GM19240 (cell line): ENCODE results near the gene TIPARP.
"Not testable (repeated sequence)": the region's sequence is repeated elsewhere in the genome, so short reads cannot be mapped to it uniquely, and the experiment has no call there.

Experiments
- DNase-seq: peaks from one replicate; pipeline ENCODE4 v3.0.0; 2011; ENCODE audit warnings: low spot score; ENCODE audit not compliant: insufficient read length

TIPARP gene

DNA sequence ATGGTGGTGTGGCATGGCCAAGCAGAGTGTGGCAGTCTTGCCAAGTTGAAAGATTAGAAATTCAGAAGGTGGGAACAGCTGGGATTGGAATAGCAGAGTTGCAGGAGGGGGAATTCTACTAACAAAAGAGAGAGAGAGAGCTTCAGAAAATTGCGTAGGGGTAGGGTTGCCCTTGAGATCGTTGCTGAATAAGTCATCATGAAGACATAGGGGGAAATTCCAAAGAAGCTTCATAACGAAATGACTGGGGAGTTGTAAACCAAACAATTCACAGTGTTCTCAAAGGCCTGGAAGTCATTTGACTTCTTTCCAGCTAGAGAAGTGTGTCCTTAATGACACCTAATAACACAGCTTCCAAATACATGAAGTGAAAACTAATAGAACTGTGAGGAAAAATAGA, 26.3 kb upstream of the TIPARP start:
- no peak for DNase-seq

DNA sequence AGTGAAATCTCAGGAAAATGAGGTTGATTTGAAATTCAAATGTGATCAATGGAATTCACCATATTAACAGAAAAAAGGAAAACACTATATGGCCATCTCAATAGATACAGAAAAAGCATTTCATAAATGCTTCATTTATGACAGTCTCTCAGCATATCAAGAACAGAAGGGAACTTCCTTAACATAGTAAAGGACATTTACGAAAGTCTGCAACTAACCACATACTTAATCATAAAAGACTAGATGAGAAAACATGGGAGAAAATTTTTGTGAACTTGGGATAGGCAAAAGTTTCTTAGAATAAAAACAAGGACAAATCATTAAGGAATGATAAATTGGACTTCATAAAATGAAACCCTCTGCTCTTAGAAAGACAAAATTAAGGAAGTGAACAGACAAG, 24.7 kb upstream of the TIPARP start:
- DNase-seq: no peak

DNA sequence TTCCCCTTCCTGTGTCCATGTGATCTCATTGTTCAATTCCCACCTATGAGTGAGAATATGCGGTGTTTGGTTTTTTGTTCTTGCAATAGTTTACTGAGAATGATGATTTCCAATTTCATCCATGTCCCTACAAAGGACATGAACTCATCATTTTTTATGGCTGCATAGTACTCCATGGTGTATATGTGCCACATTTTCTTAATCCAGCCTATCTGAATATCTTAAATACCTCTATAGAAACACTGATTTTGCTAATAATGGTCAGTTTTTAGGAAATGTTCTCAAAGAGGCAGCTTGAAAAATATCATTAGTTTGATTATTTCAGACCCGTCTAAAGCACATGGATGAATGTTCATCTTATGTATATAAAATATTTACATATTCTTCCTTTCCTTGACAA, 21.7 kb upstream of the TIPARP start:
- not testable (repeated sequence) for DNase-seq

DNA sequence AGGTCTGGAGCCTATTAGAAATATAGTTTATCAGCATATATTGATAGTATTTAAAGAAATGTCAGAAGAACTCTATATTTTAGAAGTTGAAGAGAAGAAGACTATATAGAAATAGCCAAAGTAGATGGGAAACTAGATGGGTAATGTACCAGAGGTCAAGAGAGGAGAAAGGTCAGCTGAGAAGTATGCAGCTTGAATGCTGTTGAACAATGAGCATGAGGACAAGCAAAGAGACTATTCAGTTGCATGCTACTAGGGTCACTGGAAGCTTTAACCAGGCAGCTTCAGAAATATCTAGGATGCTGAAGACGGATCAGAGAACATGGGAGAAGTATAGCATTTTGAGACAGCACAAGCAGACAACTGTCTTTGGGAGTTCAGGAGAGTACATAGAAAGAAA, 19.6 kb upstream of the TIPARP start:
- DNase-seq: no peak

DNA sequence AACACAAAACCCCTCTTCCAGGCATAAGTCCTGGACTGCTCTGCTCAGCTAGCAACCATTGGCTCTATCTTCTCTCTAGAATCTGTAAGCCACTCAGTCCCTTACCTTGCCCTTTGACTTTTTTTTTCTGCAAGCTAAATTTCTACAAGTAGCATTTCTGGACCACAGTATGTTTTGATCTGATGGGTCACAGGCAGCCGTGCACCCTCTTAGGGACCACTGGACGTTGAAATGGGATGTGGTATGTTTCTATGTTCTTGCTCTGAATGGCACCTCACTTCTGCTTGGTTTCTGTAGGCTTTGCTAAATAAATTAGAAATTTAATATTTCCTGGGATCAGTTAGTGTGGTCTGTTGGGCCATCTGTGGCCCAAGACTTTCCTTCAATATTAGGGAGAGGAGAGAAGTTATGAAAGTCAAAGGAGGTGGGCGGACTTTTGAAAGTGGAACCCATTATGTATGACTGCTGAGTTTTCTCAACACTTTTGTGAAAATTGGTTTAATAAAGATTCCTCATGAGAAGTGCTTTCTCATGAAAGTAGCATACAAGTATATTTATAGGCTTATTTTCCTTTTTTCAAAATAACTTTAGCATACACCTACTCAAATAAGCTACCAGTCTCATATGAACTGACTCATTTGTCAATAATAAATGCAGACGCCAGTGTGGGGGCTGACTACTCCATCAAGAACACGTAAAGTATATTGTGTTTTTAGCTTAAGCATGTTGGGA, 18.4 kb upstream of the TIPARP start:
- DNase-seq: no peak

DNA sequence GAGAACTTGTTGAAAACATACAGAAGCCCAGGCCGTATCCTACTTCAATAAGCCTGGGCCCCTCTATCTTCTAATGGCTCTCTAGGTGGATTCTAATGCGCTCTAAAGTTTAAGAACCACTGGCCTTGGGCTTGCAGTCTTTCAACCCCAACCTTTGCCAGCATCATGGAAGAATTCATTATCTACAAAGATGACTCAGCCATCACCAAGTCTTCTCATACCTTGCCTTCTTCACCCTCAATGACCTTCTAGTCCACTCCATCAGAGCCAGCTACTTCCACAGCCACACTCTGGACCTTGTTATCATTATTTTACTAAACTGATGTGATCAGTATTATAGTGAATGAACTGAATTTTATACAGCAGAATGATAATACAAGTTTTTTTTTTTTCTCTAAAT, 16.9 kb upstream of the TIPARP start:
- DNase-seq: no peak

DNA sequence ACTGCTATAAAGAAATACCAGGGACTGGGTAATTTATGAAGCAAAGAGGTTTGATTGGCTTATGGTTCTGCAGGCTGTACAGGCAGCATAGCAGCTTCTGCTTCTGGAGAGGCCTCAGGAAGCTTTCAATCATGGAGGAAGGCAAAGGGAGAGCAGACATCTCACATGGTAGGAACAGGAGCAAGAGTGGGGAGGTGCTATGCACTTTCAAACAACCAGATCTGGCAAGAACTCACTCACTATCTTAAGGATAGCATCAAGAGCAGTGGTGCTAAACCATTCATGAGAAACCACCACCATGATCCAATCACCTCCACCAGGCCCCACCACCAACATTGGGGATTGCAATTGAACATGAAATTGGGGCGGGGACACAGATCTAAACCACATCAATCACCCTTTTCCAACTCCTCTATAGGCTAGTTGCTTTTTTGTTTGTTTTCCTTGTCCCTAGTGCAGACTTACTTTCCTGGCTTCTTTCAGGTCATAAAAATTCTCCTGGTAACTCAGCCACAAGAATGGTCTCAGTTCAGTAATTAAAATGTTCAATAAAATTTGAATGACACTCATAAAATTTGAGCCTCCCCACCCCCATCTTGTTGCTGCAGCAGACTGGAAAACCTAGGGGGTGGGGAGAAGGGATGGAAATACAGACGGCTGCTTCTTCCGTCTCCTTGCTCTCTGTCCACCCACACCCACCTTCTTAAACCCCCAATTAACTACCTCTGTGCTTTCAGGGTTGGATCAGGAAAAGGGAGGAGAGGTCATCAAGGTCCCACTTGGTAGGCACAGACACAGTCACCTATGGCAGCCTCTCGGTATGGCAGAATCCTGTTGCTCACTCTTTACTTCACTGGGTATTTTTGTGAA, 16.3 kb upstream of the TIPARP start:
- no peak for DNase-seq

DNA sequence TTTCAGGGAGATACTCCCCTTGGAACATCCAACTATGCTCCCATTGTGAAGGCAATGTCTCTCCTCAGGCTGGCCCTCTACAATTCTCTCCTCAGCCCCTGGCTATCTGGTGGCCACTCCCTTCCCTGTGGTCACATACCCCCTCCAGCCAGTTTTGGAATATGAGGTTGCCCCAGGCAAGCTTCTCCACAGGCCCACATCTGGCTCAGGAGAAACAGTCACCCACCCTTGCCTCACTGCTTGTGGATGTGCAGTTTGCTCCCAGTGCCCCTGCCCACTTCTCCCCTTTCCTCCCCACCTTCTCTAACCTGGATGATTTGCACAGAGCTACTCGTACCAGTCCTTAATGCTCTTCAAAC, 15.7 kb upstream of the TIPARP start:
- DNase-seq: no peak

DNA sequence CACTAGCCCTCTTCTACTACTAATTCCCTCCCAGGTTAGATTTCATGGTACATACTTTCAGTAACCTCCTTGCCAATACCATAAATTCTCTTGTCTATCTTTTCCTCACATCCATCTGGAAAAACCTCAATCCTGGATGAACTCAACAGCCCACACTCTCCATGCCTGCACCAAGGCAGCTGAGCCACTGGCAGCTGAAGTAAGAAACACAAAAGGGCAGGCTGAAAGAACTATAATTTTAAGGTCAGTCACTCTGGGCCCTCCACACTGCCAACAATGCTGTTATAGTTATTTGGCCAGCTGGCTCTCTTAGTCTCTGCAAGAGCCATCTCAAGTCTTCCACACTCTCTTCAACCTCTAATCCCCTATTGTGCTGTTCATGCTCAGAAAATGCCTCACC, 15.1 kb upstream of the TIPARP start:
- DNase-seq: no peak

DNA sequence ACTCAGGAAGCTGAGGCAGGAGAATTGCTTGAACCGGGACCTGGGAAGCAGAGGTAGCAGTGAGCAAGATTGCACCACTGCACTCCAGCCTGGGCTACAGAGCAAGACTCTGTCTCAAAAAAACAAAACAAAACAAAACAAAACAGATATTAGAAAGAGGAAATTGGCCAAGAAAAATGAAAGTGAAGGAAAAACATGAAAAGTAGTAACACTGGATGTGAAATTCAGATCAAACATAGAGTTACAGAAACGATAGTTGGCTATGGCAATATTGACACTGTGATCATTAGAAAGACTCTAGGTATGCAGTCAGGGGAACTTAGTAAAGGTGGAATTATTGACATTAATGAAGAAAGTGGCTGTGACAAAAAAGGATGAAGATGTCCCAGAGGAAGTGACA, 13.2 kb upstream of the TIPARP start:
- DNase-seq: no peak

DNA sequence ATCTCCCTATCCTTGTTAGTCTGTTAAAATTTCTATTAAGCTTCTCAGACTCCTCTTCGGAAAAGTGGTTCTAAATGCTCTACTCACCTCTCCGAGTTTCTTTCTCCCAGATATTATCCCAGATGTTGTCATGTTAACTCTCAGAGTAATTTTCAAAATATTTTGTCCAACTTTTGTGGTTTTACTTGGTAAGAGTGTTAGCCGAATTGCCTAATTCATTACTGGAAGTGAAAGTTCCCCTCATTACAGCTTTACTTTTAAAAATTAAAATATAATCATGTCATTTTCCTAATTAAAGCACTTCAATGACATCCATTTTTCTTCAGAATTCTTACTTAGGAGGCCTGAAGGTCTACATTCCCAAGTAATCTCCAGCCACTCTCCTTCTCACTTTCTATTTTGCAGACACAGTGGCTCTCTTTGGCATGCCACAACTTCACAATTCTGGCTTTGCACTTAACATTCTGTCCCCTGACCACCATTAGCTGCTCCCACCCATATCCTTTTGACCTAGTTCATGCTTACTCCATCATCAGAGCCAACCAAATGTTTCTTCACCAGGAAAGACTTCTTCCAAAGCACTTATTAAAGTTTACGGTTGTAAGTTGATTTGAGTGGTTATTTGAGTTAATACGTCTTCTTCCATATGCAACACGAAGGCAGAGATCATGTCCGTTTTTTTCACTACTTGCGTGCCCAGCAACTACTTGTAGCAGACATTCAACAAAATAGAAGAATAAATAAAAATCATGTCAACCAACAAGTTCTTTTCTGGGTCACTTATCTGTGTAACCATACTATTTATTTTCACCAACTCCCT, 10.2 kb upstream of the TIPARP start:
- no peak for DNase-seq

DNA sequence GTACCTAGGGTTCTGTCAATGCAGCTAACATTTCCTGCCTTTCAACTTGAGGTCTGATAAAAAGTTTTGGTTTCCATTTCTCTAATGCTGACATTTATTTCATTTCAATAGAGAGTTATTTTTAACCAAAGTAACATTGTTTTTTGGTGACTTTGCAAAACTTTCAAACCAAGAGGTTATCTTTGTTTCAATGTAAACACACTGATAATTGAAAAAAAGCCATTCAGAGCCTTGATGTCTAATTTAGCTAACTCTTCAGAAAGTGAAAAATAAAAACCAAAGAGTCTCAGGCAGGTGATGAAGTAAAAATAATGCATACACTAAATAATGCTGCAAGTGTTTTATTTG, 9.6 kb upstream of the TIPARP start:
- no peak for DNase-seq

DNA sequence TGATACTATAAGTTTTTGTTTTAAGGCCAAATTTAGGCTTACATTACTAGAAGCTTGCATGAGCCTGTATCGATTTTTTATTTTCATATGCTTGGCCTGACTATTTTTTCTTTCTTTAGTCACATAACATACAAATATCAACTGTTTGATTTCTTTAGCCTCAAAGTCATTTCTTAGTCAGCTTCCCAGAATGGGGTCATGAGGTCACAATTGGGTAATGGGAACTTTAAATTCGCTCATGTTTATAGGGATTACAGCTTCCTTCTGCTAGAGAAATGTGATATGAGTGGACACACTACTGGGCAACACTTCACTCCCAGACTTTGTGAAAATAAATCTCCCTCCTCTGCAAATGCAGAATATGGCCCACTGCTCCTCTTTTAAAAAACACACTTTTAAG, 9.1 kb upstream of the TIPARP start:
- DNase-seq: no peak

DNA sequence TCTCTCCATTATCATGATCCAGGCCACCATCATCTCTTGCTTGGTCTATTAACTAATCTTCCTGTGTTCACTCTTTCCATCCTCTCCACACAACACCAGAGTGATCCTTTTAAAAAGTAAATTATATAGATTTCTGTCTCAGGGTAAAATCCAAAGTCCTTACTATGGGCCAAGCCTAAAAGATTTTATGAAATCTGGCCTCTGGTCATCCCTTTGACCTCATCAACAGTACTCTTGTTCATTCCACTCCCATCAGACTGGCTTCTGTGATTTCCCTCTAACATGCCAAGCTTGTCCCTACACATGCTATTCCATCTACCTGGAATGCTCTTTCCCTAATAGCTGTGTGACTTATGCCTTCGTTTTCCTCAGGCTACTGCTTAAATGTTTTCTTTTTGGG, 8.3 kb upstream of the TIPARP start:
- no peak for DNase-seq

DNA sequence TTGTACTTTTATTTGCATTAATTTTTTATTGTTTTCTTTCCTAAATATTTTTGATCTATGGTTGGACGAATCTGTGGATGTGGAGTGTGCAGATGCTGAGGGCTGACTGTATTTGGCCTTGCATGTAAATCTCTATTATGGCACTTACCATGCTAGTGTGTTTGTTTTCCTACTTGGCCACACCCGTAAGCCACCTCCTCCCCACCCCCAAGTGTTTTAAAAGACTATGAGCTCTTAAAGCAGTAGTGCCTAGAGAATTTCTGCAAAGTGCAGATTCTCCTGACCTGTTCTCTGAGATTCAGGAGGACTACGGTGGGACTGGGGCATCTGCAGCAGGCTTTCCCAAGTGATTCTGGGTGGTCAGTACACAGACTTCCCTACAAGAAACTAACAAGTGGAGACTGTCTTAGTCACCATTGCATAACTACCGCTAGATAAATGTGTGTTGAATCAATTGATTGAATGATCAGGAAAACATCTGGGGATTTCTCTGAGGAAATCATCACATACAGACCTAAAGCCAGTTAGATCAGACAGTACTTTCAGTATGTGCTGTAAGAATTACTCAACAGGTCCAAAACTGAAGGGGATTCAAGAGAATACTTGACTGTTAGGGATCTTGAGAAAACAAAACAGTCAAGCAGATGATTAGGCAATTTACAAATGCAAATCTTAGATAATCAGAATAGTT, 6.2 kb upstream of the TIPARP start:
- no peak for DNase-seq

DNA sequence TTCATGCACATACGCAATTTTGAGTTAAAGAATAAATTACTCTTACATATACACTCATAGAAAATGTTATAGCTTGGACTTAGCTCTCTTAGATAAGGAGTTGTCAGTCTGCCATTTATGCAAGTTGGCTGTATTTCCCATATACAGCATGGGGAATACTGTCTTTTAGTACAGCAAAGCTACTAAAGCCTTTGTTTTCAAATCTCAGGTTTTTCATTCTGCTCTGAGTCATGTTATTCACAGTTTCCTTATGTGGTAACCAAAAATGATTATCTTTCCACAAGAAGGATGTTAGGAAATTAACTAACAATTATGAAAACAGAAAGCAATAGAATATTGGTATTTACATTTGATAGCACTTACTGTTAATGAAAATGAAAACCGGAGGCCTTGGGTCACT, 4.3 kb upstream of the TIPARP start:
- DNase-seq: no peak

DNA sequence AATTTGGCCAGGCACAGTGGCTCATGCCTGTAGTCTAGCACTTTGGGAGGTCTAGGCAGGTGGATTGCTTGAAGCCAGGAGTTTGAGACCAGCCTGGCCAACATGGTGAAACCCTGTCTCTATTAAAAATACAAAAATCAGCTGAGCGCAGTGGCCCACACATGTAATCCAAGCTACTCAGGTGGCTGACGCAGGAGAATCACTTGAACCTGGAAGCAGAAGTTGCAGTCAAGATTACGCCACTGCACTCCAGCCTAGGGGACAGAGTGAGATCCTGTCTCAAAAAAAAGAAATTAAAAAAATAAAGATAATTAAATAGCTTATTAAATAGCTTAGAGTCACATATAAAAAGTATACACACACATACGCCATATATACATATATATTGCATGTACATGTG, 3.7 kb upstream of the TIPARP start:
- no peak for DNase-seq

DNA sequence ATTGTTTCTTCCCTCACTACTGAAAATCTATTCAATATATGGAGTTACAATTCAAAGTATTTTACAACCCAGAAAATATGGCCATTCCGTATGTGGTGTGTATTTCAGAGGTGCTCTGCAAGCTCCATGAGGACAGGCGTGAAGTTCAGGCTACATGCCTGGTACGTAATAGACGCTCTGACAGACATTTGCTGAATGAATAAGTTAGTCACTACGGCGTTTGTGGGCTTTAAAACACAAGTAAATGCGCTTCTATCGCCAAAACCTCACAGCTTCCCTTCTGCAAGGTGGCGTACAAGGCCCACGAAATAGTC, 701 bp upstream of the TIPARP start:
- no peak for DNase-seq

DNA sequence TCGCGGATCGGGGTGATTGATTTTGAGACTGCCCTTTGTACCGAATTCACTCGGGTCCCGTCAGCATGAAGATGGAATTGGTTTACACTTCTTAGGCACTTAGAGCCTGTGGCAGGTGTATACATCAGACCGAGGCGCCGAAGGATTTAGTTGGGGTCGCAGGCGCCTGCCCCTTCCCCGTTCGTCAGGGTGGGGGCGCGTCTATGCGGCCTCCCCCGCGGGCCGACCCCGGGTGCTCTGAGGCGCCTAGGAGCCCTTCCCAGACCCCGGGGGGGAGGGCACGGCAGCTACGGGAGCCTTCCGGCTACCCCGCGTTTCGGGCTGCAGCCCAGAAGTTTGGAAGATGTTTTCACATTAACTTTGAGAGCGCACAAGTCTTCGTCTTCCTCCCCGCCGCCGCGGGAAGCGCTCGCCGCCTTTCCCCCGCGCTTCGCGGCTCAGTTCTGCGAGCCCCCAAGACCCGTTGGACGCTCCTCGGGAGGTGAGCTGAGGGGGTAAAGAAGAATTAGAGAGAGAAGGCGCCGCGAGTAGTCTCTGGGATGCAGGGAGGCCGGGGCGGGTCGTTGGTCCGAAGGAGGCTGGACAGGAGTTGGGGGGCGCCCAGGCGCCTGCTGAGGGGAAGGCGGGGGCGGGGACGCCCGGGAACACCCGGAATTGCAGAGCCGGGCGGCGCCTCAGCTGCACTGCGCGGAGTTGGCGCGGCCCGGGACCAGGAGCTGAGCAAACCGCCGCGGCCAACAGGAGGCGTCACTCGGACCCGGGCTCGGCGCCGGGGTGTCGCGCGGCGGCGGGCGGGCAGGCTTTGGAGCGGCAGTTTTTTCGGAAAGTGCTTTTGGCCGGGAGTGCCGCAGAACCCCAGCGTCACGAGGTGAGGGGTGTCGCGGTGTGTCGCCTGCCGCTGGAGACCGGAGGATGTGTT, 780 bp downstream of the TIPARP start:
- no peak for DNase-seq

DNA sequence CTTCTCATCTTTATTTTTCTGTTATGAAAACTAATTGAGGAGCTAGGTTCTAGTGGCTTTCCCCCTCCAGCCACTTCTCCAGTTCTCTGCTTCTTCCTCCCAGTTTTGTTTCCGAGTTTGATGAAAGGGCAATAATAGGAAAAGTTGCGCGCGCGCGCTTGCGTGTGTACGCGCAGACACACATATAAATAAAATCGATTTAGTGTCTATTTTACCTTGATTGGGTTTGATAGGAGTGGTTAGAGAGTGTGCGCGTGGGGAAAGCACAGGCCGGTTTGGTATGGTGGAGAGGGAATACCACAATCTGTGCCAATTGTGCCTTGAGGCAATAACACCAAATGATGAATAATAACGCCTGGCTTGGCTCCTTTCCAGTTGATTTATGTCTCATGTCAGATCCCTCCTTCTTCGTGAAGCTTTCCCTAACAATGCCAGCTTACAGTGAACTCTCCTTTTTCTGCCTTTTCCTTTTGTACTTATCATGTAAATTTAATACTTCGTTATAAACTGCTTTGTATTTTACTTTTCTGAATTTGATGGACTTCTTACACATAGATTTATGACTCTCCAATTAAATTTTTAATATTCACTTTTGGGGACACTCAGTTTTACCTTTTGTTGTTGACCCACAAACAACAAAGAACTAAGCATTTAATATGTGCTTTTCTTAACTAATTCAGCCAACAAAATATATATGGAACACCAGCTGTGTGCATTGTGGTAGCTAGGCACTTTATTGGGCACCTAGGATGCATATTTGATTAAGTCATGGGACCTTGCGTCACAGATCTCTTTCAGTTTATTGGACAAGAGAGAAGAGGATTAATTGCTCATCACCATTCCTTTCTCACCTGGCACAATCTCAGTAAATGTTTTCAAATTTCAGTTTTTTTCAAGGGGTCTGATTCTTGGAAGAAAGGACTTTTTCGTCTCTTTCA, 1.7 kb downstream of the TIPARP start:
- no peak for DNase-seq
